ENCODE results near the gene GIGYF2.
"Not testable (repeated sequence)": the region's sequence is repeated elsewhere in the genome, so short reads cannot be mapped to it uniquely, and the experiment has no call there.

Gene GIGYF2

GRCh38 chr2:232839411-232840079 lies 142.4 kb downstream of the GIGYF2 start:
- WGBS, 2 experiments (ENCODE audit: insufficient coverage in 2 of 2), result 97 to 100% methylated on average over 7 of the region's 9 CpGs
- peaks cover 14% of the 10 kb centered on the region for H3K4me1 ChIP-seq (ENCODE audit: control insufficient read depth, insufficient read depth, low read length, poor library complexity, severe bottlenecking)
- H3K9me3 ChIP-seq (ENCODE audit: control insufficient read depth, low read length), result no peaks in the 10 kb centered on the region
- H3K27ac ChIP-seq (ENCODE audit: low read depth, low read length, severe bottlenecking), result no peak overlapping the region
- H3K4me3 ChIP-seq (ENCODE audit: extremely low read depth, insufficient read depth, low read length, poor library complexity, severe bottlenecking), result no peak overlapping the region
- peaks cover 71% of the 10 kb centered on the region for H3K36me3 ChIP-seq (ENCODE audit: control insufficient read depth, insufficient read depth, low read length)

GRCh38 chr2:232842689-232843088 lies 145.6 kb downstream of the GIGYF2 start:
- Histone ChIP-seq H3K36me3 (ENCODE audit: control insufficient read depth, insufficient read depth, low read length) (peaks cover 77% of the 10 kb centered on the region), H3K4me1 (ENCODE audit: control insufficient read depth, insufficient read depth, low read length, poor library complexity, severe bottlenecking) (peaks cover 14% of the 10 kb centered on the region), H3K4me3 (ENCODE audit: extremely low read depth, insufficient read depth, low read length, poor library complexity, severe bottlenecking) (no peak overlapping the region), H3K9me3 (ENCODE audit: control insufficient read depth, low read length) (no peaks in the 10 kb centered on the region), H3K27ac (ENCODE audit: low read depth, low read length, severe bottlenecking) (no peak overlapping the region)
- 29 to 86% methylated on average over 1 to 2 of the region's 2 CpGs for WGBS, 2 experiments (ENCODE audit: insufficient coverage in 2 of 2)

DNA sequence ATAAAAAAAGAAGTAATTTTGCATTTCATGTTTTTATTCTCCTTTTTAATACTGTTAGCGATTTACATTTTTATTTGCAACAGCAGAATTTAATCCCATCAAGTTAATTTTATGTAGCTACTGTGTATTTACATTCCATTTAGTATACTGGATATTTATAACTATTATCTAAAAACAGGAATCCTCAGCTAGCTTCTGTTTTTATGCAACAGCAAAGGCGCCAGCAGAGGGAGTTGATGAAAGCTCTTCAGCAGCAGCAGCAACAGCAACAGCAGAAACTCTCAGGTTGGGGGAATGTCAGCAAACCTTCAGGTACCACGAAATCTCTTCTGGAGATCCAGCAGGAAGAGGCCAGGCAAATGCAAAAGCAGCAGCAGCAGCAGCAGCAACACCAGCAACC lies 146.7 kb downstream of the GIGYF2 start:
- peaks cover 81% of the 10 kb centered on the region for H3K36me3 ChIP-seq (ENCODE audit: control insufficient read depth, insufficient read depth, low read length)
- WGBS, 2 experiments (ENCODE audit: insufficient coverage in 2 of 2), result 78 to 96% methylated on average over 2 of the region's 3 CpGs

DNA sequence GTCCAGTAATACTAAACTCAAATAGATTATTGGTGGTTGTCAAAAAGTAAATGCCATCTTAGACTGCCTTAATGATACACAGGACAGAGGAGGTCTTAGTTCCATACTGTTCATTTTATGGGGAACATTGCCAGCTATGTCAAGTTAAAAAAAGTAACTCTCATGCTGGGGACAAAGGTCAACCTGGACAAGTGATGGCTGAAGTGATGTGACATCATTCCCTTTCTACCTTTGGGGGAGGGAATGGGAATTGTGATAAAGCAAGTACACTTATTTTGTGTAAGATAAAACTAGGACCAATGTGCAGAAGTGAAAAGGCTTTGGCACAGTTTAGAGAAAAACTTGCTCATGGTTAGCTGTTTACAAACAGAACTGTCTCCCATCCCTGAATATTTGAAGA lies 148.9 kb downstream of the GIGYF2 start:
- Histone ChIP-seq H3K27ac (ENCODE audit: low read depth, low read length, severe bottlenecking) (no peak overlapping the region), H3K4me3 (ENCODE audit: extremely low read depth, insufficient read depth, low read length, poor library complexity, severe bottlenecking) (no peak overlapping the region), H3K4me1 (ENCODE audit: control insufficient read depth, insufficient read depth, low read length, poor library complexity, severe bottlenecking) (no peaks in the 10 kb centered on the region), H3K9me3 (ENCODE audit: control insufficient read depth, low read length) (no peaks in the 10 kb centered on the region), H3K36me3 (ENCODE audit: control insufficient read depth, insufficient read depth, low read length) (peaks cover 76% of the 10 kb centered on the region)

More for the DNA sequence above, 146.7 kb downstream of the GIGYF2 start:
- Histone ChIP-seq H3K4me3 (ENCODE audit: extremely low read depth, insufficient read depth, low read length, poor library complexity, severe bottlenecking) (no peak overlapping the region), H3K9me3 (ENCODE audit: control insufficient read depth, low read length) (no peaks in the 10 kb centered on the region), H3K4me1 (ENCODE audit: control insufficient read depth, insufficient read depth, low read length, poor library complexity, severe bottlenecking) (peaks cover 3% of the 10 kb centered on the region), H3K27ac (ENCODE audit: low read depth, low read length, severe bottlenecking) (no peak overlapping the region)

DNA sequence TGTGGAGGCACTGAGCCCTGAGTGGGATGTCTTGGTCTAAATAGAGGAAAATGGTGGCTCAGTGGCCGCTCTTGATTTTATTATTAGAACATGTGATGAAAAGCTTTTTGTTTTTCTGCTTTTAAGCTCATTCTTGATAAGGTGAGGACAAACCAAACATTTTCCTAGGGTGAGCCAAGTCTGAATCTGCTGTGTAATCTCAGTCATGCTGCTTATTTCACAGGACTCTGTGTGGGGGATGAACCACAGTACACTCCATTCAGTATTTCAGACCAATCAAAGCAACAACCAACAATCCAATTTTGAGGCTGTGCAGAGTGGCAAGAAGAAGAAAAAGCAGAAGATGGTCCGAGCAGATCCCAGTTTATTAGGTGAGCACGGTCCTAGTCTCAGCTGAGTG lies 152.9 kb downstream of the GIGYF2 start:
- Histone ChIP-seq H3K36me3 (ENCODE audit: control insufficient read depth, insufficient read depth, low read length) (peaks cover 77% of the 10 kb centered on the region), H3K4me1 (ENCODE audit: control insufficient read depth, insufficient read depth, low read length, poor library complexity, severe bottlenecking) (peaks cover 17% of the 10 kb centered on the region), H3K27ac (ENCODE audit: low read depth, low read length, severe bottlenecking) (no peak overlapping the region), H3K4me3 (ENCODE audit: extremely low read depth, insufficient read depth, low read length, poor library complexity, severe bottlenecking) (no peak overlapping the region), H3K9me3 (ENCODE audit: control insufficient read depth, low read length) (no peaks in the 10 kb centered on the region)
- WGBS, 2 experiments (ENCODE audit: insufficient coverage in 2 of 2), result 93 to 96% methylated on average over 2 to 3 of the region's 3 CpGs

- not testable (repeated sequence) for H3K4me3 ChIP-seq (ENCODE audit: extremely low read depth, insufficient read depth, low read length, poor library complexity, severe bottlenecking); H3K9me3 ChIP-seq (ENCODE audit: control insufficient read depth, low read length); H3K27ac ChIP-seq (ENCODE audit: low read depth, low read length, severe bottlenecking)
- peaks cover 78% of the 10 kb centered on the region for H3K36me3 ChIP-seq (ENCODE audit: control insufficient read depth, insufficient read depth, low read length)
- peaks cover 17% of the 10 kb centered on the region for H3K4me1 ChIP-seq (ENCODE audit: control insufficient read depth, insufficient read depth, low read length, poor library complexity, severe bottlenecking)
- WGBS, 2 experiments (ENCODE audit: insufficient coverage in 2 of 2), result 82 to 90% methylated on average over 9 of the region's 11 CpGs
Observed at GRCh38 chr2:232852081-232852480, 154.9 kb downstream of the GIGYF2 start.

DNA sequence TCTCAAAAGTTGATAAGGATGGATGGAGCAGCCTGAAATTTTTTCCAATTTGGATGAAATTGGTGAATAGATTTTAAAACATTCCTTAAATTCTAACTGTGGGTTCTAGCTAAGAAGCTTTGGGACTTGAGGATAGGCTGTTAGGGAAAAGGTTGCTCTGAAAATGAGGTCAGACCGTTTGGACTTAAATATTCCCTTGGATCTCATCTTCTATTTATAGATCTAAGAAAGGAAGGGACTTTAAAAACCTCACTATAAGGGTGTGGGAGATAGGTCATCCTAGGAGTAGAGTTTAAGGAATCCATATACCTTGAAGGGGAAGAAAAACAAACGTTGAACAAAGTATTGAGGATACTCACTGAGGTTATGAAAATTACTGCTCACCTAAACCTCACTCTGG lies 155.5 kb downstream of the GIGYF2 start:
- H3K4me3 ChIP-seq (ENCODE audit: extremely low read depth, insufficient read depth, low read length, poor library complexity, severe bottlenecking), result no peak overlapping the region
- no peak overlapping the region for H3K27ac ChIP-seq (ENCODE audit: low read depth, low read length, severe bottlenecking)
- no CpG with 5 or more reads among the region's 2 CpGs for WGBS, 2 experiments (ENCODE audit: insufficient coverage in 2 of 2)
- H3K9me3 ChIP-seq (ENCODE audit: control insufficient read depth, low read length), result no peaks in the 10 kb centered on the region
- peaks cover 17% of the 10 kb centered on the region for H3K4me1 ChIP-seq (ENCODE audit: control insufficient read depth, insufficient read depth, low read length, poor library complexity, severe bottlenecking)
- peaks cover 78% of the 10 kb centered on the region for H3K36me3 ChIP-seq (ENCODE audit: control insufficient read depth, insufficient read depth, low read length)

DNA sequence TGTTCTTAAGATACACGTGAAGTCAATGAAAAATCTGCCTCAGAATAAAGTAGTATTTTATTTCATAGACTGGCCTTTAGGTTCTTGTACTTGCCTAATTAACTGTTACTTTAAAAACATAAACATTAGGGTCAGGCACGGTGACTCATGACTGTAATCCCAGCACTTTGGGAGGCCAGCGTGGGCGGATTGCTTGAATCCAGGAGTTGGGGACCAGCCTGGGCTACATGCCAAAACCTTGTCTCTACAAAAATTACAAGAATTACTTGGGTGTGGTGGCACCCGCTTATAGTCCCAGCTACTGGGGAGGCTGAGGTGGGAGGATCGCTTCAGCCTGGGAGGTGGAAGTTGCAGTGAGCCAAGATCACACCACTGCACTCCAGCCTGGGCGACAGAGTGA lies 157.0 kb downstream of the GIGYF2 start:
- no peak overlapping the region for H3K4me3 ChIP-seq (ENCODE audit: extremely low read depth, insufficient read depth, low read length, poor library complexity, severe bottlenecking)
- 79 to 93% methylated on average over 3 of the region's 7 CpGs for WGBS, 2 experiments (ENCODE audit: insufficient coverage in 2 of 2)
- H3K9me3 ChIP-seq (ENCODE audit: control insufficient read depth, low read length), result no peaks in the 10 kb centered on the region
- peaks cover 17% of the 10 kb centered on the region for H3K4me1 ChIP-seq (ENCODE audit: control insufficient read depth, insufficient read depth, low read length, poor library complexity, severe bottlenecking)
- no peak overlapping the region for H3K27ac ChIP-seq (ENCODE audit: low read depth, low read length, severe bottlenecking)
- peaks cover 82% of the 10 kb centered on the region for H3K36me3 ChIP-seq (ENCODE audit: control insufficient read depth, insufficient read depth, low read length)

- Histone ChIP-seq H3K9me3 (ENCODE audit: control insufficient read depth, low read length) (no peaks in the 10 kb centered on the region), H3K36me3 (ENCODE audit: control insufficient read depth, insufficient read depth, low read length) (peaks cover 73% of the 10 kb centered on the region), H3K4me1 (ENCODE audit: control insufficient read depth, insufficient read depth, low read length, poor library complexity, severe bottlenecking) (peaks cover 17% of the 10 kb centered on the region), H3K4me3 (ENCODE audit: extremely low read depth, insufficient read depth, low read length, poor library complexity, severe bottlenecking) (no peak overlapping the region), H3K27ac (ENCODE audit: low read depth, low read length, severe bottlenecking) (no peak overlapping the region)
- 100% methylated on average over 1 of the region's 4 CpGs; no CpG with 5 or more reads in 1 of the 2 experiments for WGBS, 2 experiments (ENCODE audit: insufficient coverage in 2 of 2)
Observed at GRCh38 chr2:232857158-232857563, 160.0 kb downstream of the GIGYF2 start.

- peaks cover 58% of the 10 kb centered on the region for H3K36me3 ChIP-seq (ENCODE audit: control insufficient read depth, insufficient read depth, low read length)
- 100% methylated on average over 4 of the region's 4 CpGs for WGBS, 2 experiments (ENCODE audit: insufficient coverage in 2 of 2)
- no peaks in the 10 kb centered on the region for H3K9me3 ChIP-seq (ENCODE audit: control insufficient read depth, low read length)
Observed at GRCh38 chr2:232859385-232859916, 162.3 kb downstream of the GIGYF2 start.

GRCh38 chr2:232860593-232861241 lies 163.6 kb downstream of the GIGYF2 start:
- Histone ChIP-seq H3K4me1 (ENCODE audit: control insufficient read depth, insufficient read depth, low read length, poor library complexity, severe bottlenecking) (no peaks in the 10 kb centered on the region), H3K4me3 (ENCODE audit: extremely low read depth, insufficient read depth, low read length, poor library complexity, severe bottlenecking) (no peak overlapping the region), H3K27ac (ENCODE audit: low read depth, low read length, severe bottlenecking) (no peak overlapping the region), H3K9me3 (ENCODE audit: control insufficient read depth, low read length) (no peaks in the 10 kb centered on the region), H3K36me3 (ENCODE audit: control insufficient read depth, insufficient read depth, low read length) (peaks cover 49% of the 10 kb centered on the region)
- 94 to 95% methylated on average over 6 of the region's 9 CpGs for WGBS, 2 experiments (ENCODE audit: insufficient coverage in 2 of 2)

More at GRCh38 chr2:232859385-232859916, 162.3 kb downstream of the GIGYF2 start:
- Histone ChIP-seq H3K4me3 (ENCODE audit: extremely low read depth, insufficient read depth, low read length, poor library complexity, severe bottlenecking) (no peak overlapping the region), H3K4me1 (ENCODE audit: control insufficient read depth, insufficient read depth, low read length, poor library complexity, severe bottlenecking) (peaks cover 2% of the 10 kb centered on the region), H3K27ac (ENCODE audit: low read depth, low read length, severe bottlenecking) (no peak overlapping the region)

Measured in mesodermal cell (in vitro differentiated cells).